Stimulated activated CD8-positive, alpha-beta memory T cell treated with anti-CD3 and anti-CD28 coated beads, Interleukin-15, amount 100 ng/mL, for 1 hour (primary cell): ENCODE results near the gene C9orf153.
"Not testable (repeated sequence)": the region's sequence is repeated elsewhere in the genome, so short reads cannot be mapped to it uniquely, and the experiment has no call there.

Experiments used
- DNase-seq: peaks from one replicate; pipeline ENCODE4 v3.0.0-alpha.2; 2020; ENCODE audit warnings: low read depth

C9orf153 gene

DNA sequence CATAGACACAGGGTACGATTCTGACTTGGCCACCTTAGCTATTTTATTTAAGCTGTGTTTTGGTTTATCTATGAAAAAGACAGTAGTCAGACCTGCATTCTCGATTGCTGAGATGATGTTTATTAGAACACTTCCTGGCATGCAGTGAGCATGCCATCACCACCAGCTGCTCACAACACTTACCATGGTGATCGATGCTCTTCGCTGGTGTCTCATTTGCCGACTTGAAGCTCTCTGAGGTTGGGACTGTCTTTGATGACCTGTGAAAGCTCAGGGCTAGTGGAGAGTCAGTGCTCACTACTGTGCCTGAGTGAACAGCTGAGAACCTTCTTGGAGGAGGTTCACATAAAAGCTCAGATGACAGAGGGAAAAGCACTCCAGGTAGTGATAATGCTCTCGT lies 4.4 kb upstream of the C9orf153 start:
- DNase-seq = no peak

DNA sequence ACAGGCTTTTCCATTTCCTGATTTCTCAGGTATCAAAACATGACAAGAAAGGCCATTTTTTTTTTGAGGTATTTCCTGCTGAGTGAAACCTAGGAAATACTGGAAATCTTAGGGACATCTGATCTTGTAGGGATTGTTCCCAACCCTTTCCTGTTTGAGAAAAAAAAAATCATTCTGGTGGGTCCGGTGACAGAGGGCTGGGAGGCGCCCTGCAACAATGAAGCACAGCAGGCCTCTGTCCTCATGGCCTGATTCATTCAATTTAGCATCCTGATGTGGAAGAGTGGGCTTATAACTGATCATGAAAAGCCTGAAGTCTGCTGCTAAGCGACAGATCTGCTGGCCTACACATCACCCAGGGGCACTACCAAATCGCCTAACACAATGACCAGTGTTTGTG lies 3.0 kb upstream of the C9orf153 start:
- no peak for DNase-seq

DNA sequence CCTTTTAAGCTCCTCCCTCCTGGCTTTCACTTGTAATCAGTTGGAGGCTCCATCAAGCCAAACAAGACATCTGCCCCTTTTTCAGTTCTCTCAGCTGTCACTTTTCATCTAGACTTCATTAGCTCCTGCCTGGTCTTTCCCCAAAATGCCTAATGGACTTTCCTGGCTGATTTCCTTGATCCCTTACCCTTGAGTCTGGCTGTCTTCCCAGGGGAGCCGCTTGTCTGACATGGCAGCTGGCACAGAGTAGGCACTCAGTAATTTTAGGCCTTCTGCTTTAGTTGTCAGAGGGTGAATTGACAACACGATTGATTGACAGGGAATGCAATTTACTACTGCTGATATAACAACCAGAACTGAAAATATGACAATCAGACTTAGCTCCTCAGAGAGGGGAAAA lies 2.1 kb downstream of the C9orf153 start:
- DNase-seq = no peak

DNA sequence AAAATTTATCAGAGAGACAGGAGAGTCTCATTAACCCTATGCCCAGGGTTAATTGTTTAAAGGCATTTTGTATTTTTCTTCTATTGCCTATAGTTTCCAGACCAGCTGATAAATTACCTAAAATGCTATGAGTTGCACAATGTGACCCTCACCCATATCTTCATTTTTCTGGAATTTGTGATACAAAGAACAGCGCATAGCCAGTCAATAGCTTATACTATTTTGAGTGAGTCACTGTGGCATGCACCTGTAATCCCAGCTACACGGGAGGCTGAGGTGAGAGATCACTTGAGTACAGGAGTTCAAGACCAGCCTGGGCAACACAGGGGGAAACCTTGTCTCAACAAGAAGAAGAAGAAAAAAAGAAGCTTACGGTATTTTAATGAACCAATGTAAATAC lies 2.8 kb downstream of the C9orf153 start:
- DNase-seq = no peak

DNA sequence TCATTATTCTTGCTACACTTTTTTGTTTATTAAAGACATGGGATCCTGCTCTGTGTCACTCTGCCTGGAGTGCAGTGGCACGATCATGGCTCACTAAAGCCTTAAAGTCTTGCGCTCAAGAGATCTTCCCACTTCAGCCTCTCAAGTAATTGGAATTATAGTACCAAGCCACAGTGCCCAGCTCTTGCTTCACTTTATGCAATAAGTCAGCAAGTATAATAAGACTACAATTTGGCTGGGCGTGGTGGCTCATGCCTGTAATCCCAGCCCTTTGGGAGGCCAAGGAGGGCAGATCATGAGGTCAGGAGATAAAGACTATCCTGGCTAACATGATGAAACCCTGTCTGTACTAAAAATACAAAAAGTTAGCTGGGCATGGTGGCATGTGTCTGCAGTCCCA lies 5.9 kb downstream of the C9orf153 start:
- DNase-seq = no peak

DNA sequence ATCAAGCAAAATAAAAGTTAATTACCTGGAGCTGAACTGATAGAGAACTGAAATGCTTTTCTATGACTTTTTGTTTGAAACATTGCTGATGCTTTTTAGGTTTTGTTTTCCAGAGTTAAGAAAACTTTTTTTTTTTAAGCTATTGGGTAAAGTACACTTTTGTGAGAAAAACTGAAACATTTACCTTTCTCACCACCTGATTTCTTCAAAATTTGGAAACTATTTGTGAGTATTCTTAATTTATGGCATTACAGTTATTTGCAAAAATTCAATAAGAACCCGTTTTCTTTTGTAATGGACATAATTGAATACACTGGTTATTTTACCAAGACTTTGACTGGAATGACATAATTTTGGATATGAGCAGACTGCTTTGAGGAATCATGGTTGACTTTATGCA lies 6.6 kb downstream of the C9orf153 start:
- no peak for DNase-seq

DNA sequence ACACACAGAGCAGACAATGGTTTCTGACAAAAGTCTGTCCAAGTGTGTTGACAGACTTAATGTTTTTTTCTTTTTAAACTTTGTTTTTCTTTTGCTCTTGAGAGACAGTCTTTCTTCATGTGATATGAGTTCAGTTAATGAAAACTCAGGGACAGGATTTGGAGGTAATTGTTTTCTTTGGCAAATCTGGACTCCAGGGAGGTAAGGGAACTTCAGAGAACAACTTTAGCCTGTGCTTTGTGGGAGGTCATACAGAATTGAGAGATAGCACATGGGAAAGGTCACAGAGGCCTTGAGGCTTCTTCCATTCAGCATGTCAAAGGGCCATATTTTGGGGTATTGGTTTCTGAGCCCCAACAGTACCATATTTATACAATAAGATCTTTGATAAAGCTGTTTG lies 9.3 kb downstream of the C9orf153 start:
- no peak for DNase-seq

DNA sequence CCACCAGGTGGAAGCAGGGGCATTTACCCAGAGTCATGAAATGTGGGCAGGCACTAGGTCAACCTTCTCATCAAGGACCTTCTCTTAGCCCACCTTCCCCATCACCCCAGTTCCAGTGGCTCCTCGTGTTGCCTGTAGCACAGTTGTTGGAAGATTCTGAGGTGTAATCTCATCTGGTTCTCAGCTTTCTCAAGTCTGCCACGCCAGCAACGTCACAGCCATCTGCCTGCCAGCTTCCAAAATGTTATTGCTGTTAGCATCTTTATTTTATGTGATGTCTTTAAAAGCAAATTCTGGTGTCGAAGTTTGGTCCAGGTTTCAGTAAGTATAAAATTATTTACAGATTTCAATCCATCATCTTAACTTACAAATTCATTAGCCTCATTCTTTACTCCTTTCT lies 10.7 kb downstream of the C9orf153 start:
- no peak for DNase-seq

DNA sequence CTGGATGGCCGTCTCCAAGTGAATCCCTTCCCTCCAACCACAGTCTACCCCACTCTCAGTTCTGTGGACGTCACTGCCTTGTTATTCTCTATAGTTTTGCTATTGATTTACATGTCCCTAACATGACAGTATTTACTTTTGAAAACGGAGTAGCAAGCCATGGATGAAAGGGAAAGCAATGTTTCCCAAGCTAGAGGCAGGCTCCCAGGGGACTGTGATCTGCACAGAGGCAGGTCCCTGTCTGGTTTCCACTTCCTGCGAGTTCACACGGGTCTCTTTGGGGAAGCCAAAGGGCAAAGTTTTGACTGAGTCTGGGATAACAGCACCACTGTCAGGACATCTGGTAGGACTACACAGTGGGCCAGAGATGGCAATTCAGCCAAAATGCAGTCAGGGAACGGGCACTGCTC lies 12.7 kb downstream of the C9orf153 start:
- no peak for DNase-seq

DNA sequence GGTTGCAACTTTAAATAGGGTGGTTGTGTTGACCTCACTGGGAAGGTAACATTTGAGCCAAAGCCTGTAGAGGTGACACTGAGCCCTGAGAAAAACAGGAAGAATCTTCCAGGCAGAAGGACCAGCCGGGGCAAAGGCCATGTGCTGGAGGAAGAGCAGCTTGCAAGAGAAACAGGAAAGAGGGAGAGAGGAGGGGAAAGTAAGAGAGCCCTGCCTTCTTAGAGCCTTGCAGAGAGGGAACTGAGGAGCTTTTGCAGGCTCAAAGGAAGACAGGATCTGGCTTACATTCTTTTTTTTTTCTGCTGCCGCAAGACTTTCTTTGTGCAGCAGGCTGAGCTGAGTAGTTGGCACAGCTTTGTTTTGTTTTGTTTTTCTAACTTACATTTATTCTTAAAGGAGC lies 17.4 kb downstream of the C9orf153 start:
- DNase-seq = no peak

DNA sequence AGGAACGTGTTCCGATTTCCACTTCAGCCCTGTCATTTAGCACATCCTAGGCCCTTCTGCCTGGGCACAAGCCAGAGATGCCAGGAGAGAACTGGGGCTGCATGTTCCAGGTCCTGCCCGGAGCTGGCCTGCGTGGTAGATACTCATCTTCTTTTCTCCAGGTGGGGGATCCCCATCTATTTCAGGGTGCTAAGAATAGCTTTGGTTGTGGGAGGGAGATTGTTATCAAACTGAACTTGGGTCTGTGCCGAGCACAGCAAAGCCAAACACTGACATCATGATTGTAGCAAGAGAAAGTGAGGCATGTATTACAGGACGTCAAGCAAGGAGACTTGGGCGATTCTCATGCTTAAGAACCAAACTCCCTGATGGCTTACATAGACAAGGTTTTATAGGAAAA lies 18.2 kb downstream of the C9orf153 start:
- no peak for DNase-seq

DNA sequence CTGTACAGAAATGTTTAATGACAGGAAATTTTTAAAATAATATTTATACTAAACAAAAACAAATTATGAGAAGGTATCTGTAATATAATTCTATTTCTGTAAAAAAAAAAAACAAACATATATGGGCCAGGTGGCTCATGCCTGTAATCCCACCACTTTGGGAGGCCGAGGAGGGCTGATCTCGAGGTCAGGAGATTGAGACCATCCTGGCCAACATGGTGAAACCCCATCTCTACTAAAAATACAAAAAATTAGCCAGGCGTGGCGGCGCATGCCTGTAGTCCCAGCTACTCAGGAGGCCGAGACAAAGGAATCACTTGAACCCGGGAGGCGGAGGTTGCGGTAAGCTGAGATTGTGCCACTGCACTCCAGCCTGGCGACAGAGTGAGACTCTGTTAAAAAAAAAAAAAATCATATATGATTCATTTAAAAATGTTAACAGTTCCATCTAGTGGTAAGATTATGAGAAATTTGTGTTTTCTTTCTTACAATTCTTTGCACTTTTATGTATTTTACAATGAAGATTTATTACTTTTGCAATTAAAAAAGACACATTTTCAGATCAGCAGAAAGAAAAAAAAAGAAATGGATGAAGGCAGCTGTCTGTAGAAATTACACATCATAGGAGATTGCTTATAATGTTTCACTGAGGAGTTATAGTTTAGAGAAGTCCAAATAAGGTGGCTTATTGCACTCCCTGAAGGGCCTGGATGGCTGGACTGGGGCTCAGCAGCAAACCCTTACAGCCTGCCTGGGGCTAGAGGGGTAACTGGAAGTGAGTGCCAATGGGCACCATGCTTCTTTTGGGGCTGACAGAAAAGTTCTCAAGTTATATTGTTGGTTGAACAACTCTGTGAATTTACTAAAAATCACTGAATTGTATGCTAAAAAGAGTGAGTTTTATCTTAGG lies 20.3 kb downstream of the C9orf153 start:
- no peak for DNase-seq

DNA sequence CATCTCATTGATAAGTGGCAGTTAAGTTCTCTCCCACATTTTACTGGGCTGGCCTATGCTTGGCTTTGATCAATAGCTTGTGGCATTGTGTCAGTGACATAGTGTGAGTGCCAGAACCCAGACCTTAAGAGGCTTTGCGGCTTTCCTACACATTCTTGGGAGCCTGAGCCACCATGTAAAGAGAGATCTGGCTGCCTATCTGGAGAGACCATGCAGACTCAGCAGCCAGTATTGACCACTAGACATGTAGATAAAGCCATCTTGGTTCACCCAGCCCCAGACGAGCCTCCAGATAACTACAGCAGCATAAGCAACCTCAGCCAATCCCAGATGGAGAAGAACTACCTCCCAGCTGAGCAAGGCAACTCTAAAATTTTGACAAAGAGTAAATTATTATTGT lies 28.6 kb downstream of the C9orf153 start:
- DNase-seq = no peak

DNA sequence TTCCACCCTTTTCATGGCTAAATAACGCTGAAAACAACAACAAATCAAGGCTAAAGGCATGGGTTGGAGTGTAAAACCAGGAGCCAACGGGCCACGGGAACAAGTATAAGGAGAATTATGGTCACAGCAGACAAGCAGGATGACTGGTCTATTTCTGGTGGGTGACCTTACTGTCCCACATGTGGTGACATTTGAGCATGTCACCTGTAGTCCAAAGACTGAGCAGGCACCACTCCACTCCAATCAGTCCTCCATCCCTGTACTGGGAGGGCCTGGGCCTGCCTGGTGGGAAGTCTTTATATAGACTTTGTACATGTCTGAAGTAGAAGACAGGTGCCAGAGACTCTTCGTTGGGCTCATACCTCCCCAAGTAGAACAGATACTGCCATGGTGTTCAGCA lies 36.8 kb downstream of the C9orf153 start:
- no peak for DNase-seq

DNA sequence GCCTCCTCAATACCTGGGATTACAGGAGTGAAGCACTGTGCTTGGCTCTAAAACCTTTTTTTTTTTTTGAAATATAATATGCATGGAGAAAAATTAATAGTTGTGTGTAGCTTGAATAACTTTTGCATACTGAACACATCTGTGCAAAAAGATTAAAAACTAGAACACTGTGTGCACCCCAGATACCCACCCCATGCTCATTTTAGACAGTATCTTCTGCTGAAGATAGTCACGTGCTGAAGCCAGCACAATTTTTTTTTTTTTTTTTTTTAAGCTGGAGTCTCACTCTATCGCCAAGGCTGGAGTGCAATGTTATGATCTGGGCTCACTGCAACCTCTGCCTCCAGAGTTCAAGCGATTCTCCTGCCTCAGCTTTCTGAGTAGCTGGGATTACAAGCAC lies 39.9 kb downstream of the C9orf153 start:
- no peak for DNase-seq

DNA sequence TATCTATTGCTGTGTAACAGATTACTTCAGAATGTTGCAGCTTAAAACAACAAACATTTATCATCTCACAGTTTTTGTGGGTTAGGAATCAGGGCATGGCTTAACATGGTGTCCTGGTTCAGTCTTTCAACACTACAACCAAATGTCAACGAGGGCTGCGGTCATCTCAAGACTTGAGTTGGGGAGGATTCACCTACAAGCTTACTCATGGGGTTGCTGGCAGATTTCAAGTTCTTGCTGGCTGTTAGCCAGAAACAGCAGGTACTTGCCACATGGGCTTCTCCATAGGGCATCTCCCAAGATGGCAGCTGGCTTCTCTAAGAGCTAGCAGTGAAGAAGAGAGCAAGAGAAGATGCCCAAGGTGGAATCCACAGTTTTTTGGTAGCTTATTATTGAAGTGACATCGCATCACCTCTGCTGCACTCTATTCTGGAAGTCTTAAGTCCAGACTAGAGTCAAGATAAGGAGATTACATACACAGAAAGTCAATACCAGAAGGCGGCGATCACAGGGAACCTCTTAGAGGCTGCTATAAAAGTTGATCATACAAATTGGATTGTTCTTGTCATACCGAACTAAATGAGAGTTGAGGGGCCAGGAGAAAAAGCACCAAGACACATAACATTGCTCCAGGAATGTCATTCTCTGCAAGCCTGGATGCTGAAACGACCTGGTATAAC lies 42.2 kb downstream of the C9orf153 start:
- no peak for DNase-seq

DNA sequence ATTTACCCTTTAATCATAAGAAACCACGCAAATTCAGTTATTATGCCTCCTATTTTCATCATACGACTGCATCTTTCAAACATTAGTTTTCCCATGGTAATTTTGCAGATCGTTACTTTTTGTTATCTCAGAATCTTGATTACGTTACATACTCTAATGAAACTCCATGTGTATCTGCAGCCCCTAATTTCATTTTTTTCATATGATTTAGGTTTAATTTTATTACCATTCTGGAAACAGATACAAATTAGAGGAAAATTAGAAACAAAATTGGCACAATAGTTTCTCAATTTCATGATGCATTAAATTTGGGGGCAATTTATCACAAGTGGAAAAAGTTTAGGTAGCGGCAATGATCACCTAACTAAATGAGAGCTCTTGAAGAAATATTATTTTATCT lies 52.3 kb downstream of the C9orf153 start:
- no peak for DNase-seq

DNA sequence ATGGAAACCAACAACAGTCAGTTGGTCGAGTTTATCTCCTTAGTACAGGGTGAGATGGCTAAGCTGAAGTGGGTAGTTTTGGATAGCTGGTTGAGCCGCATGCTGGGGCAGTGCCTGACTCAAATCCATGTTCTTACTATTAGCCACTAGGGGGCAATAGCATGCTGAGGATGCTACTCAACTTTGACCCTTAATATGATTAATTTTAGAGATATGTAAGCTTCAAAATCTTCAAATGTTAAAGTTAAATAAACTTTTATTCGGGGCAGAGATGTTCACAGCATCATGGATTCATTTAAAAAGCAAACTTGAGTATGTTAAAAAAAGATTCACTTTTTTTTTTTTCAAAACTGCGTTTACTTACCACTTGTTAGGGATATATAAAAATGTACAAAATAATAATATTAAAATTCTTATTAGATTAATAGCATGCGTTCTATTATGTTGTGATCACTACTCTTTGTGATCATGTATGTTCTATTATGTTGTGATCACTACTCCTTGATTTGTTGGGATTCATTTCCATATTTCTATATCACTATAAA lies 57.0 kb downstream of the C9orf153 start:
- DNase-seq = no peak

DNA sequence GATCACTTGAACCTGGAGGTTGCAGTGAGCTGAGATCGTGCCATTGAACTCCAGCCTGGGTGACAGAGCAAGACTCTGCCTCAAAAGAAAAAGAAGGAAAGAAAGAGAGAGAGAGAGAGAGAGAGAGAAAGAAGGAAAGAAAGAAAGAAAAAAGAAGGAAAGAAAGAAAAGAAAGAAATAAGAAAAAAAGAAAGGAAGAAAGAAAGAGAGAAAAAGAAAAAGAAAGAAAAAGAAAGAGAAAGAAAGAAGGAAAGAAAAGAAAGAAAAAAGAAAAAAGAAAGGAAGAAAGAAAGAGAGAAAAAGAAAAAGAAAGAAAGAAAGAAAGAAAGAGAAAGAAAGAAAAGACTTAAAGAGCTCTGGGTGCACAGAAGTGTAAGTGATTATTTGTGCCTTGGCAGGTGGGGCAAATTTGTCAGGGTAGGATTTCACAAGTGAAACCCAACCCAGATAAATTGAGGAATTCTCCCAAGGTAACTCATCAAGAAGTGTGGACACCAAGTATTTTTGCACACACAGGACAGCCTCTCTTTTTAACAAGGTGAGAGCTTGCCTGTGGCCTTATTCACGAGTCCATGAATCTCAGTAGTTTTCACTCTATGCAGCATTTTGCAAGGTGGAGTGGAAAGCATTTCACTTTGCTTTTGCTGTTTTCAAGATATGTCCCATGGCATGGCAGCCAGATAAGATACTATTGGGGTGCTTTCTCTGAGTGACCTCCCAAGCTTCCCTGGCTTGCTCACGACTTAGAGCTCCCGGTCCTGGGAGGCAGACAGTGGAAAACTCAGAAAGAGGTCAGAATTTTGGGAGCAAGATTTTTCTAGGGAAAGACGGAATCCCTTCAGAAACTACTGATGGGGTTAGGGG lies 57.8 kb downstream of the C9orf153 start:
- DNase-seq = no peak

DNA sequence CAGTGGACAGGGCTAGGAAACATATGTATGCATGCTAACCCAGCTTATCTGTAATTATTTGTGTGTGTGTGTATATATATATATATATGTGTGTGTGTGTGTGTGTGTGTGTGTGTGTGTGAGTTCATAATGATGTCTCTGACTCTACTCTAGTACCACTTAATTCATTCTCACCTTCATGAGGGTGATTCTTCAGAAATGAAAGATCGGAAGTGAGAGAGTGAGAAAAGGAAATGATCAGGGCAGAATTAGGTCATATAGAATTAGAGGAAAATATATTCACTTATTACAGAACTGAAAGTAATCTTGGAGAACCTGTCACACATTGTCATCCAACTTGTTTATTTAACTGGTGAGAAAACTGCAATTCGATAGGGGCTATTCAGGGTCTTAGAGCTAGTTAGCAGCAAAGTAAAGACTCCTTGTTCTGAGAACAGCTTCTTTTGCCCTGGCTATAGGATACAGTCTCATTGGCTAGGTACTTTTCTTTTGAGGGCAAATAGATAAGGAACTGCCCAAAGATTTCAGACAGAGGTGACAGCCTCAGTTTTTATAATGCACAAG lies 58.8 kb downstream of the C9orf153 start:
- no peak for DNase-seq

DNA sequence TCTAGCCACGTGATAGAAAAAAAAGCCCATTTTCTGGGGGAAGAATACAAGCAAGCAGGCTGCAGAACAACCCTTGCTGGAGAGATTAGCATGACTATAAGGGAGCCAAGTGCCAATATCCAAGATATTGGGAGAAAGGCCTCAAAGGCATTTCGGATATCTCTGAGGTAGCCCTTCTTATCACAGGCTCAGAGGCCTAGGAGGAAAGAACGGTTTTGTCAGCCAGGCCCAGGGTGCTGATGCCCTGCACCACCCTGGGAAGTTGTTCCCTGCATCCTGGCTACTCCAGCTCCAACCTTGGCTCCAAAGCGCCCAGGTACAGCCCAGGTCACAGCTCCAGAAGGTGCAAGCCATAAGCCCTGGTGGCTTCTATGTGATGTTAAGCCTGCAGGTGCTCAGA lies 66.4 kb downstream of the C9orf153 start:
- DNase-seq = no peak

DNA sequence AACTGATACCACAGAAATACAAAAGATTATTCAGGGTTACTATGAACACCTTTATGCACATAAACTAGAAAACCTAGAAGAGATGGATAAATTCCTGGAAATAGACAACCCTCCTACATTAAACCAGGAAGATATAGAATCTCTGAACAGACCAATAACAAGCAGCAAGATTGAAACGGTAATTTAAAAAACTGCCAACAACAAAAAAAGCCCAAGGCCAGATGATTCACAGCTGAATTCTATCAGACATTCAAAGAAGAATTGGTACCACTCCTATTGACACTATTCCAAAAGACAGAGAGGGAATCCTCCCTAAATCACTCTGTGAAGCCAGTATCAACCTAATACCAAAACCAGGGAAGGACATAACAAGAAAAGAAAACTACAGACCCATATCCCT lies 68.8 kb downstream of the C9orf153 start:
- not testable (repeated sequence) for DNase-seq
